ENCODE data around the gene ANAPC5. TPM values are rescaled to one million over a fixed set of nuclear protein-coding genes. Genes with fewer than 3 reads are reported as not detected.
"Not testable (repeated sequence)": the region's sequence is repeated elsewhere in the genome, so short reads cannot be mapped to it uniquely, and the experiment has no call there.

The ANAPC5 gene
- total and polyA plus RNA-seq, 12 donors: 81.3 to 204 (median 96.6) TPM

DNA sequence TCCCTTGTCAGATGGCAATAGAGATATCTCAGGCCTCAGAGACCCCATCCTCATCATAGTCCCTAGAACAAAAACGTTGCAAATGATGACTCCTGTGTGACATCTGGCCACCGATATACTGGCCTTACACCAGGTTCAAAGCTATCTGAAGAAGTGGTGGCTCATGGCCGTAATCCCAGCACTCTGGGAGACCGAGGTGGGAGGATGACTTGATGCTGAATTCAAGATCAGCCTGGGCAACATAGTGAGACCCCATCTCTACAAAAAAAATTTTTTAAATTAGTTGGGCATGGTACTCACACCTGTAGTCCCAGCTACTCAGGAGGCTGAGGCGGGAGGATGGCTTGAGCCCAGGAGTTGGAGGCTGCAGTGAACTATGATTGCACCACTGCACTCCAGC lies 68.8 kb downstream of the ANAPC5 start:
- no peak overlapping the region for H3K27ac ChIP-seq
- H3K4me1 ChIP-seq (replicated peaks in 1 of 2): peaks cover 24 to 35% of the 10 kb centered on the region in 2 donors
- H3K27me3 ChIP-seq: no peaks in the 10 kb centered on the region
- no peaks in the 10 kb centered on the region for H3K9me3 ChIP-seq (replicated peaks in 1 of 3)
- 91 to 97% (median 92%) methylated on average over 4 to 5 of the region's 5 CpGs for WGBS, 4 donors
- TF ChIP-seq POLR2A (IDR thresholded peaks at IDR 0.05): no peak
- TF ChIP-seq, protein P1, sequence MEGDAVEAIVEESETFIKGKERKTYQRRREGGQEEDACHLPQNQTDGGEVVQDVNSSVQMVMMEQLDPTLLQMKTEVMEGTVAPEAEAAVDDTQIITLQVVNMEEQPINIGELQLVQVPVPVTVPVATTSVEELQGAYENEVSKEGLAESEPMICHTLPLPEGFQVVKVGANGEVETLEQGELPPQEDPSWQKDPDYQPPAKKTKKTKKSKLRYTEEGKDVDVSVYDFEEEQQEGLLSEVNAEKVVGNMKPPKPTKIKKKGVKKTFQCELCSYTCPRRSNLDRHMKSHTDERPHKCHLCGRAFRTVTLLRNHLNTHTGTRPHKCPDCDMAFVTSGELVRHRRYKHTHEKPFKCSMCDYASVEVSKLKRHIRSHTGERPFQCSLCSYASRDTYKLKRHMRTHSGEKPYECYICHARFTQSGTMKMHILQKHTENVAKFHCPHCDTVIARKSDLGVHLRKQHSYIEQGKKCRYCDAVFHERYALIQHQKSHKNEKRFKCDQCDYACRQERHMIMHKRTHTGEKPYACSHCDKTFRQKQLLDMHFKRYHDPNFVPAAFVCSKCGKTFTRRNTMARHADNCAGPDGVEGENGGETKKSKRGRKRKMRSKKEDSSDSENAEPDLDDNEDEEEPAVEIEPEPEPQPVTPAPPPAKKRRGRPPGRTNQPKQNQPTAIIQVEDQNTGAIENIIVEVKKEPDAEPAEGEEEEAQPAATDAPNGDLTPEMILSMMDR (IDR thresholded peaks at IDR 0.05): no peak
- H3K36me3 ChIP-seq (replicated peaks in 1 of 2): no peaks in the 10 kb centered on the region
- DNase-seq: no peak
- H3K4me3 ChIP-seq: no peak overlapping the region
- intact Hi-C loops (cut with DNase I): no loop called here

DNA sequence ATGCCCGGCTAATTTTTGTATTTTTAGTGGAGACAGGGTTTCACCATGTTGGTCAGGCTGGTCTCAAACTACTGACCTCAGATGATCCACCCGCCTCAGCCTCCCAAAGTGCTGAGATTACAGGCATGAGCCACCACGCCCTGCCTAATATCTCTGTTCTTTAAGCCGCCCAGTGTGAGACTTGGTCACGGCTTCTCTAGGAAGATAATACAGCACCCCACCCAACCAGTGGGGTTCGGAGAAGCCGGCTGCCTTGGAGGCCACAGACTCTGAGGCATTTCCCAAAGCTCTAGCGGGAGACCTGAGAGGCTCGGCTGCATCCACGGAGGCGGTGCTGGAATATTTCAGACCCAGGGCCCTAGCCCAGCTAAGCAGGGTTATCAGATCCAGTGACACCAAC lies 69.3 kb downstream of the ANAPC5 start:
- intact Hi-C loops (cut with DNase I); DNase-seq; H3K36me3 ChIP-seq (replicated peaks in 1 of 2); H3K27me3 ChIP-seq; H3K4me3 ChIP-seq; H3K9me3 ChIP-seq (replicated peaks in 1 of 3): not testable (repeated sequence)
- H3K27ac ChIP-seq: peak overlapping the region in 1 of 5 donors; percentile 24
- H3K4me1 ChIP-seq (replicated peaks in 1 of 2): peaks cover 24 to 34% of the 10 kb centered on the region in 2 donors
- WGBS, 4 donors: 89 to 95% (median 92%) methylated on average over 7 to 11 of the region's 11 CpGs

DNA sequence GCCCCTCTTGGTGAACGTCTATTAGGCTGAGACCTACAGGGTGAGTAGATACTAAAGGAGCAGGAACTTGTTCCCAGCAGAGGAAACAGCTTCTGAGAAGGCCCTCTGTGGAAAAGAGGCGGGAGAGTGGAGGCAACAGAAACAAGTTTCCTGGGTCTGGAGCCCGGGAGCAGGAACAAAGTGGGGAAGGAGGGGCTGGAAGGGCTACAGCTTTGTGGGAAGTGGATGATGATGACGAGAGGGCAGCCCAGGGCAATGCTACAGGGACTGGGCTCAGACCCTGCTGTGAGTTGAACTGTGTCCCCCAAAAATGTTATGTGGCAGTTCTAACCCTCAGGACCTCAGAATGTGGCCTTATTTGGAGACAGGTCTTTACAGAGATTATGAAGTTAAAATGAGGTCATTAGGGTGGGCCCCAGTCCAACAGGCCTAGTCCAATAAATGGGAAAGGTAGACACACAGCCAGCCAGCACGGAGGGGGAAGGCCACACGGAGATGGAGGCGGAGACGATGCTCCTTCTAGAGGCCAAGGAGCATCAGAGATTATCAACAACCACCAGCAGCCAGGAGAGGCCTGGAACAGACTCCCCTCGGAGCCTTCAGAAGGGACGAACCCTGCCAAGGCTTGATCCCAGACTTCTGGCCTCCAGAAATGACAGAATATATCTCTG lies 70.0 kb downstream of the ANAPC5 start:
- Histone ChIP-seq H3K36me3 (replicated peaks in 1 of 2) (no peaks in the 10 kb centered on the region), H3K27me3 (no peaks in the 10 kb centered on the region), H3K4me3 (no peak overlapping the region), H3K27ac (peak overlapping the region in 1 of 5 donors; percentile 41), H3K9me3 (replicated peaks in 1 of 3) (no peaks in the 10 kb centered on the region), H3K4me1 (replicated peaks in 1 of 2) (peaks cover 24 to 34% of the 10 kb centered on the region in 2 donors)
- peak in 1 of 7 donors; percentile 11 for DNase-seq
- 70 to 82% (median 77%) methylated on average over 6 to 10 of the region's 10 CpGs for WGBS, 4 donors
- intact Hi-C loops (cut with DNase I): no loop called here
- TF ChIP-seq POLR2A (IDR thresholded peaks at IDR 0.05): no peak
- TF ChIP-seq, protein P1 (IDR thresholded peaks at IDR 0.05): no peak

DNA sequence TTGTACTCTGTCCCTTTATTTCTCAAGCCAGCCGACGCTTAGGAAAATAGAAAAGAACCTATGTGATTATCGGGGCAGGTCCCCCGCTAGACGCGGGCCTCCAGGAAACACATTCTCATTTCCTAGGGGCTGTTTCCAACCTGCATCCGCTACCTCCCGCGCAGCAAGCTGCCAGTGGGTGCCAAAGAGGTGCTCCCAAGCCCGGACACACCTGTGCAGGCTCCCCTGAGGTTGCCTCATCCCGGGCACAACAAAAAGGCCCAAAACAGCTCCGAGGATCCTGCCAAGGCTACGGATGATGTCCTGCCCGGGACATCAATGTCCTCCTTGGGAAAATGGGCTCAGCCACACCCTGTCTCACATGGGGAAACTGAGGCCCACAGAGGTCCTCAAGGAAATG lies 71.1 kb downstream of the ANAPC5 start:
- 90 to 93% (median 92%) methylated on average over 12 to 14 of the region's 14 CpGs for WGBS, 4 donors
- DNase-seq; H3K27ac ChIP-seq; H3K36me3 ChIP-seq (replicated peaks in 1 of 2); H3K27me3 ChIP-seq; intact Hi-C loops (cut with DNase I); H3K4me3 ChIP-seq; H3K9me3 ChIP-seq (replicated peaks in 1 of 3): not testable (repeated sequence)
- peaks cover 24 to 34% of the 10 kb centered on the region in 2 donors for H3K4me1 ChIP-seq (replicated peaks in 1 of 2)

DNA sequence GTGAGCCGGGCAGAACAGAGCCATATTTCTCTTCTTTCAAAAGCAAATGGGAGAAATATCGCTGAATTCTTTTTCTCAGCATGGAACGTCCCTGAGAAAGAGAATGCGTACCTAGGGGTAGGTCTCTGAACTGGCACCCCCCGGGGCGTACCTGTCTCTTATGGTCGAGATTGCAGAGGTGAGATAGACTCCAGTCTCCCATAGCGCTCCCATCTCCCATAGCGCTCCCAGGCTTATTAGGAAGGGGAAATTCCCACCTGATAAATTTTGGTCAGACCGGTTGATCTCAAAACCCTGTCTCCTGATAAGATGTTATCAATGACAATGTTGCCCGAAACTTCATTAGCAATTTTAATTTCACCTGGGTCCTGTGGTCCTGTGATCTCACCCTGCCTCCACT lies 71.7 kb downstream of the ANAPC5 start:
- H3K36me3 ChIP-seq (replicated peaks in 1 of 2); DNase-seq; H3K4me3 ChIP-seq; H3K9me3 ChIP-seq (replicated peaks in 1 of 3); H3K27me3 ChIP-seq; intact Hi-C loops (cut with DNase I); H3K27ac ChIP-seq: not testable (repeated sequence)
- WGBS, 4 donors: 88 to 95% (median 93%) methylated on average over 10 to 11 of the region's 11 CpGs
- H3K4me1 ChIP-seq (replicated peaks in 1 of 2): peaks cover 24 to 34% of the 10 kb centered on the region in 2 donors

DNA sequence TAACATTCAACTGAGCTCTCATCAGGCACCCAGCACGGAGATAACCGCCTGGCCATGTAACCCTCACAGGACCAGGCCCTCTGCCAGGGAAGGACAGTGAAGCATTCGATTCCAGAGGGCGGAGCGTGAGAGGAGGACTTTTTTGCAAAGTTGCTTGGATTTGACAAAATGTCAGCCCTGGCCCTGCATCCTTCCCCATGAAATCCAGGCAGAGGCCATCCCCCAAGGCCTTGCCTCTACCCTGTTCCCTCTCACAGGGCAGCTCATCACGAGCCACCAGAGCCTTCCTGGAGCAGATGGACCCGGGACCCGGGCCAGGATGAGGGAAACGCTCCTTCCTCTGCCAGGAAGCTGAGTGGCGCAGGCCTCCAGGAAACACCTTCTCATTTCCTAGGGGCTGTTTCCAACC lies 72.7 kb downstream of the ANAPC5 start:
- no peaks in the 10 kb centered on the region for H3K27me3 ChIP-seq
- intact Hi-C loops (cut with DNase I): no loop called here
- TF ChIP-seq, protein P1 (IDR thresholded peaks at IDR 0.05): no peak
- peak in 1 of 2 donors; percentile 16 for TF ChIP-seq POLR2A (IDR thresholded peaks at IDR 0.05)
- peaks cover 16 to 26% of the 10 kb centered on the region in 2 donors for H3K4me1 ChIP-seq (replicated peaks in 1 of 2)
- WGBS, 4 donors: 10 to 29% (median 21%) methylated on average over 5 to 10 of the region's 10 CpGs
- no peak overlapping the region for H3K4me3 ChIP-seq
- DNase-seq: peak; percentile 75 to 91 (median 87)
- H3K9me3 ChIP-seq (replicated peaks in 1 of 3): no peaks in the 10 kb centered on the region
- H3K27ac ChIP-seq: peak overlapping the region in 4 of 5 donors; percentile 28 to 85 (median 63)
- H3K36me3 ChIP-seq (replicated peaks in 1 of 2): no peaks in the 10 kb centered on the region
